Vagina (tissue), 2 donors: Measurements from ENCODE around the gene MYO1A. TPM values are rescaled to one million over a fixed set of nuclear protein-coding genes. Genes with fewer than 3 reads are reported as not detected.

Experiments
- DNase-seq, 2 donors: peaks; one replicate each; pipeline ENCODE4 v3.0.0-alpha.2; 2017; ENCODE audit errors: extremely low spot score in 2 of 2
- H3K27ac ChIP-seq: fragments of 200-600 bp; sonication (generic); one replicate; pipeline ENCODE4 v1.5.1; 2019
- H3K27me3 ChIP-seq: fragments of 200-600 bp; sonication (generic); one replicate; pipeline ENCODE4 v1.5.1; 2019
- H3K36me3 ChIP-seq, 2 donors: fragments of 200-600 bp; sonication (generic); one replicate each; pipeline ENCODE4 v1.5.1; 2017 to 2019
- H3K4me1 ChIP-seq: fragments of 200-600 bp; sonication (generic); one replicate; pipeline ENCODE4 v1.5.1; 2019
- H3K4me3 ChIP-seq, 2 donors: fragments of 200-600 bp; sonication (generic); 1 replicate in 1 of 2; 2 replicates in 1 of 2; pipeline ENCODE4 v1.5.1; 2016 to 2019
- H3K9me3 ChIP-seq: fragments of 200-600 bp; sonication (generic); one replicate; pipeline ENCODE4 v1.5.1; 2019
- CTCF ChIP-seq, 3 experiments: fragments of 450-650 bp in 2 of 3; fragments of 200-600 bp in 1 of 3; sonication (generic) in 1 of 3; IDR thresholded peaks; one replicate each; pipeline ENCODE4 v1.5.1; 2017 to 2019; ENCODE audit warnings: antibody characterized with exemption in 3 of 3, mild to moderate bottlenecking in 2 of 3, moderate library complexity in 2 of 3
- POLR2A ChIP-seq, 2 donors: fragments of 450-650 bp; IDR thresholded peaks; one replicate each; pipeline ENCODE4 v1.6.1; 2017; ENCODE audit warnings: antibody characterized with exemption in 2 of 2, mild to moderate bottlenecking in 2 of 2, moderate library complexity in 2 of 2
- POLR2AphosphoS5 ChIP-seq, 2 donors: sonication (generic); formaldehyde crosslinking; IDR thresholded peaks; one replicate each; pipeline ENCODE4 v1.9.0; 2017; ENCODE audit warnings: antibody characterized with exemption in 2 of 2, mild to moderate bottlenecking in 2 of 2, low read depth in 1 of 2; ENCODE audit not compliant: insufficient read depth in 1 of 2
- intact Hi-C: fragments of 100-400 bp; cut with DNase I; formaldehyde crosslinking; loops from one replicate; pipeline ENCODE4 v1.15.1; 2023
- total RNA-seq: library from RNA; depleted of rRNA; stranded (reverse); fragments of >200 nt; gene quantifications from one replicate; pipeline ENCODE4 v1.2.3, GENCODE V29; 2016

MYO1A gene
- total RNA-seq, 1 donor from 2014 or later = 1.2 TPM

GRCh38 chr12:56993346-56993745 lies 56.6 kb downstream of the MYO1A start:
- H3K4me3 ChIP-seq = no peak overlapping the region
- DNase-seq = peak; percentile 58 to 60
- no peaks in the 10 kb centered on the region for H3K9me3 ChIP-seq
- intact Hi-C loops = loop anchor here (5.0 kb wide), 1 partner anchor 226 kb away; no protein-coding TSS in a partner anchor
- no peaks in the 10 kb centered on the region for H3K36me3 ChIP-seq
- H3K4me1 ChIP-seq = peaks cover 13% of the 10 kb centered on the region
- TF ChIP-seq POLR2AphosphoS5 (IDR thresholded peaks at IDR 0.05; ENCODE audit: insufficient read depth in 1 of 2, low read depth in 1 of 2) (no peak), POLR2A (IDR thresholded peaks at IDR 0.05) (no peak), CTCF (IDR thresholded peaks at IDR 0.05) (no peak)
- no peak overlapping the region for H3K27ac ChIP-seq
- no peaks in the 10 kb centered on the region for H3K27me3 ChIP-seq

DNA sequence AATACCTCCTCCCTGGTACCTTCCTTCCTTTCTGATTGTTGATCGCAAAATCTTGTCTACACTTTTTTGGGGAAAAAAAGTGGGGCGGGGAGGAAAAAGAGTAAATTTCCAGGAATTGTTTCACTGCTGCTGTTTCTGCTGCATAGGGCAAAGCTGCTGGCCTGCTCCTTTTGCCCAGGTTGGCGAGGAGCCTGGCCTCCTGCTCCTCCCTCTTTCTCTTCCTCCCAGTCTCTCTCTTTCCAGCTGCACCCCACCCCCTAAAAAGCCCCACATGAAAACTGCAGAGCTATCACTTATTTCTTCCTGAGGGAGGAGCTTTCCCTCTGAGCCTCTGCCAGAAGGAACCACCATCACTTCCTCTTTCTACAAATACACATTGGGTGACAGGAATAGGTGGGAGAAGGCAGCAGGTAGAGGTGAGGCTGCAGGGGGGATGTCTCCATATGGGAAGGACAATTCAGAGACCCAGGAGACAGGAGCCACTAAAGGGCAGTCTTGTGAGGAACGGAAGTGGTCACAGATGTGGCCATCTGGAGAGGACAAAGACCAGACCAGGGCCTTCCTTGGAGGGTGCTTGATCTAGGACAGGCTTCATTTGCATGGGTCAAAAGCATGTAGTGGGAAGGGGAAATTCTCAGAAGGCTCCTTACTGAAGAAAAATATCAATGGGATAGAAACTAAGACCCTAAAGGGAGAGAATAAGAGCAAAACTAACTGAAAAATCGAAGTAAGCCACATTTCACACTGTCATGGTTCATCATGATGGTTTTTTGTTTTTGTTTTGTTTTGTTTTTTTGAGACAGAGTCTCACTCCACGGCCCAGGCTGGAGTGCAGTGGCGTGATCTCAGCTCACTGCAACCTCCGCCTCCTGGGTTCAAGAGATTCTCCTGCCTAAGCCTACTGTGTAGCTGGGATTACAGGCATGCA lies 58.3 kb downstream of the MYO1A start:
- peak; percentile 70 to 83 for DNase-seq
- no peaks in the 10 kb centered on the region for H3K36me3 ChIP-seq
- H3K27ac ChIP-seq = peak overlapping the region; percentile 17
- no peak overlapping the region for H3K4me3 ChIP-seq
- no peaks in the 10 kb centered on the region for H3K9me3 ChIP-seq
- H3K4me1 ChIP-seq = peaks cover 28% of the 10 kb centered on the region
- no peaks in the 10 kb centered on the region for H3K27me3 ChIP-seq
- no peak for TF ChIP-seq POLR2AphosphoS5 (IDR thresholded peaks at IDR 0.05; ENCODE audit: insufficient read depth in 1 of 2, low read depth in 1 of 2)
- TF ChIP-seq POLR2A (IDR thresholded peaks at IDR 0.05) = no peak
- no peak for TF ChIP-seq CTCF (IDR thresholded peaks at IDR 0.05)
- intact Hi-C loops = loop anchor here (5.0 kb wide), 1 partner anchor 224 kb away; no protein-coding TSS in a partner anchor

- peaks cover 35% of the 10 kb centered on the region for H3K4me1 ChIP-seq
- intact Hi-C loops = loop anchor here (5.0 kb wide), 1 partner anchor 223 kb away; no protein-coding TSS in a partner anchor
- TF ChIP-seq POLR2A (IDR thresholded peaks at IDR 0.05) = no peak
- TF ChIP-seq POLR2AphosphoS5 (IDR thresholded peaks at IDR 0.05; ENCODE audit: insufficient read depth in 1 of 2, low read depth in 1 of 2) = no peak
- TF ChIP-seq CTCF (IDR thresholded peaks at IDR 0.05) = no peak
- peak; percentile 83 to 91 for DNase-seq
- H3K4me3 ChIP-seq = no peak overlapping the region
- peak overlapping the region; percentile 17 for H3K27ac ChIP-seq
- H3K9me3 ChIP-seq = no peaks in the 10 kb centered on the region
- H3K27me3 ChIP-seq = no peaks in the 10 kb centered on the region
- H3K36me3 ChIP-seq = no peaks in the 10 kb centered on the region
These were observed 59.1 kb downstream of the MYO1A start for GRCh38 chr12:56990648-56991318.

- Histone ChIP-seq H3K27ac (no peak overlapping the region), H3K27me3 (no peaks in the 10 kb centered on the region), H3K4me3 (no peak overlapping the region), H3K9me3 (no peaks in the 10 kb centered on the region), H3K36me3 (no peaks in the 10 kb centered on the region), H3K4me1 (peaks cover 35% of the 10 kb centered on the region)
- DNase-seq = no peak
- TF ChIP-seq POLR2AphosphoS5 (IDR thresholded peaks at IDR 0.05; ENCODE audit: insufficient read depth in 1 of 2, low read depth in 1 of 2) (no peak), CTCF (IDR thresholded peaks at IDR 0.05) (no peak), POLR2A (IDR thresholded peaks at IDR 0.05) (no peak)
- intact Hi-C loops = loop anchor here (5.0 kb wide), 2 partner anchors 223 to 233 kb away; no protein-coding TSS in a partner anchor
These were observed 59.9 kb downstream of the MYO1A start for GRCh38 chr12:56989861-56990610.
